DOHH2 (cell line): ENCODE results near the gene VSTM1.

ENCODE experiments used
- H3F3A ChIP-seq: fragments of 200-600 bp; sonication (generic), shearing (Covaris generic); 2 replicates; pipeline ENCODE4 v1.6.0; 2016; ENCODE audit warnings: antibody characterized with exemption, mild to moderate bottlenecking; ENCODE audit not compliant: control insufficient read depth, insufficient read depth
- H3K27ac ChIP-seq: fragments of 200-600 bp; sonication (generic); 2 replicates; pipeline ENCODE4 v1.5.1; 2014; ENCODE audit warnings: low read depth, mild to moderate bottlenecking, low read length, moderate library complexity
- H3K27me3 ChIP-seq: fragments of 200-600 bp; sonication (generic); 2 replicates; pipeline ENCODE4 v1.6.1; 2014; ENCODE audit warnings: mild to moderate bottlenecking, low read length, mixed read lengths; ENCODE audit not compliant: control insufficient read depth
- H3K36me3 ChIP-seq: fragments of 200-600 bp; sonication (generic); 2 replicates; pipeline ENCODE4 v1.6.1; 2014; ENCODE audit warnings: mild to moderate bottlenecking, low read length, moderate library complexity, mixed read lengths; ENCODE audit not compliant: control insufficient read depth
- H3K4me1 ChIP-seq: fragments of 200-600 bp; sonication (generic); 2 replicates; pipeline ENCODE4 v1.6.1; 2014; ENCODE audit warnings: mild to moderate bottlenecking, low read length, mixed read lengths; ENCODE audit not compliant: control insufficient read depth
- H3K4me2 ChIP-seq: fragments of 200-600 bp; sonication (generic); 2 replicates; pipeline ENCODE4 v1.6.0; 2014; ENCODE audit warnings: mild to moderate bottlenecking, low read length, moderate library complexity
- H3K4me3 ChIP-seq: fragments of 200-600 bp; sonication (generic); 2 replicates; pipeline ENCODE4 v1.5.1; 2014; ENCODE audit warnings: mild to moderate bottlenecking, low read length, mixed read lengths
- H3K79me2 ChIP-seq: fragments of 200-600 bp; sonication (generic); 2 replicates; pipeline ENCODE4 v1.6.1; 2014; ENCODE audit warnings: mild to moderate bottlenecking, low read length, mixed read lengths; ENCODE audit not compliant: control insufficient read depth
- H3K9me2 ChIP-seq: fragments of 200-600 bp; sonication (generic); replicated peaks from 2 replicates; pipeline ENCODE4 v1.6.1; 2014; ENCODE audit warnings: mild to moderate bottlenecking, low read length, mixed read lengths; ENCODE audit not compliant: control insufficient read depth
- H3K9me3 ChIP-seq: fragments of 200-600 bp; sonication (generic); 2 replicates; pipeline ENCODE4 v1.6.1; 2014; ENCODE audit warnings: antibody characterized with exemption, low read length, mixed read lengths; ENCODE audit not compliant: control insufficient read depth, insufficient read depth
- H4K20me1 ChIP-seq: fragments of 200-600 bp; sonication (generic); 2 replicates; pipeline ENCODE4 v1.6.0; 2014; ENCODE audit warnings: low read depth, mild to moderate bottlenecking, antibody characterized with exemption, low read length, moderate library complexity; ENCODE audit not compliant: control insufficient read depth, insufficient read depth
- CTCF ChIP-seq: fragments of 200-600 bp; sonication (generic); IDR thresholded peaks from one replicate; pipeline ENCODE4 v1.5.1; 2014; ENCODE audit warnings: antibody characterized with exemption, mild to moderate bottlenecking, low read depth, low read length; ENCODE audit not compliant: poor library complexity, severe bottlenecking
- EZH2phosphoT487 ChIP-seq: fragments of 200-600 bp; sonication (generic); IDR thresholded peaks from 2 replicates; pipeline ENCODE4 v1.6.1; 2017; ENCODE audit warnings: borderline replicate concordance, mild to moderate bottlenecking, antibody characterized with exemption, low read length, moderate library complexity, mixed read lengths

Gene VSTM1

GRCh38 chr19:54063350-54064116 lies at the start of gene VSTM1:
Gene VSTM1 (minus strand): TSS chr19:54063897. CDS start chr19:54063777, 120 bp downstream.
- no peaks in the 10 kb centered on the region for H4K20me1 ChIP-seq
- no peaks in the 10 kb centered on the region for H3K79me2 ChIP-seq
- no peak within 1 kb of the TSS for H3K4me3 ChIP-seq
- no peaks in the 10 kb centered on the region for H3K36me3 ChIP-seq
- H3F3A ChIP-seq, result no peaks in the 10 kb centered on the region
- no peaks in the 10 kb centered on the region for H3K4me1 ChIP-seq
- no peak within 1 kb of the TSS for H3K4me2 ChIP-seq
- no peaks in the 10 kb centered on the region for H3K9me3 ChIP-seq
- no peak for TF ChIP-seq CTCF
- no peak for TF ChIP-seq EZH2phosphoT487
- H3K27me3 ChIP-seq, result no peaks in the 10 kb centered on the region
- H3K27ac ChIP-seq, result no peak within 1 kb of the TSS
- H3K9me2 ChIP-seq, result no peaks in the 10 kb centered on the region

- TF ChIP-seq EZH2phosphoT487 (no peak), CTCF (no peak)
- H3K4me3 ChIP-seq, result no peak overlapping the region
- no peak overlapping the region for H3K27ac ChIP-seq
- H3K4me2 ChIP-seq, result no peak overlapping the region
- no peaks in the 10 kb centered on the region for H4K20me1 ChIP-seq
- no peaks in the 10 kb centered on the region for H3K9me2 ChIP-seq
- H3F3A ChIP-seq, result no peaks in the 10 kb centered on the region
- H3K79me2 ChIP-seq, result peaks cover 32% of the 10 kb centered on the region
- peaks cover 58% of the 10 kb centered on the region for H3K36me3 ChIP-seq
- peaks cover 5% of the 10 kb centered on the region; the same call in 1 of the 2 replicates for H3K4me1 ChIP-seq
- no peaks in the 10 kb centered on the region for H3K27me3 ChIP-seq
- no peaks in the 10 kb centered on the region for H3K9me3 ChIP-seq
Observed at GRCh38 chr19:54109651-54110050, 46.0 kb upstream of the VSTM1 start.

GRCh38 chr19:54108496-54108895 lies 44.8 kb upstream of the VSTM1 start:
- H3K27ac ChIP-seq, result no peak overlapping the region
- H3K27me3 ChIP-seq, result no peaks in the 10 kb centered on the region
- no peak overlapping the region for H3K4me2 ChIP-seq
- peaks cover 61% of the 10 kb centered on the region for H3K36me3 ChIP-seq
- H3K9me2 ChIP-seq, result no peaks in the 10 kb centered on the region
- H3K9me3 ChIP-seq, result no peaks in the 10 kb centered on the region
- H3K4me3 ChIP-seq, result no peak overlapping the region
- H3F3A ChIP-seq, result no peaks in the 10 kb centered on the region
- H4K20me1 ChIP-seq, result no peaks in the 10 kb centered on the region
- TF ChIP-seq CTCF, result no peak
- no peak for TF ChIP-seq EZH2phosphoT487
- peaks cover 9% of the 10 kb centered on the region; the same call in 1 of the 2 replicates for H3K4me1 ChIP-seq
- peaks cover 32% of the 10 kb centered on the region for H3K79me2 ChIP-seq
